Keratinocyte (primary cell): ENCODE results near the gene DPF3. TPM values are rescaled to one million over a fixed set of nuclear protein-coding genes. Genes with fewer than 3 reads are reported as not detected.

ENCODE experiments used
- DNase-seq: peaks from one replicate; pipeline ENCODE4 v3.0.0-alpha.2; 2011; ENCODE audit warnings: low read depth, missing footprints, low spot score
- FAIRE-seq: peaks from 2 replicates; lab custom pipeline; 2011; peaks lifted over from hg19 to GRCh38; lab: Jason Lieb, UNC
- H2AFZ ChIP-seq: 2 replicates; pipeline ENCODE4 v1.6.0; 2012; ENCODE audit warnings: low read length, control low read depth, inconsistent platforms; ENCODE audit not compliant: control insufficient read depth
- H3K27ac ChIP-seq: 2 replicates; pipeline ENCODE4 v1.5.1; 2011; ENCODE audit warnings: low read length; ENCODE audit not compliant: control insufficient read depth, insufficient read depth
- H3K27me3 ChIP-seq: 3 replicates; pipeline ENCODE4 v1.6.0; 2011; ENCODE audit warnings: low read length; ENCODE audit not compliant: control insufficient read depth, insufficient read depth; ENCODE audit errors: extremely low read depth
- H3K36me3 ChIP-seq, 2 experiments: 2 replicates in 1 of 2; 3 replicates in 1 of 2; pipeline ENCODE4 v1.5.1; 2011; ENCODE audit warnings: low read length in 2 of 2, mild to moderate bottlenecking in 1 of 2; ENCODE audit not compliant: control insufficient read depth in 2 of 2, insufficient read depth in 2 of 2; ENCODE audit errors: extremely low read depth in 1 of 2
- H3K4me1 ChIP-seq: 3 replicates; pipeline ENCODE4 v1.5.1; 2011; ENCODE audit warnings: low read length; ENCODE audit not compliant: control insufficient read depth, insufficient read depth; ENCODE audit errors: extremely low read depth
- H3K4me2 ChIP-seq: 3 replicates; pipeline ENCODE4 v1.6.0; 2011; ENCODE audit warnings: low read depth, low read length; ENCODE audit not compliant: control insufficient read depth, insufficient read depth; ENCODE audit errors: extremely low read depth
- H3K4me3 ChIP-seq, 3 experiments: fragments of 200-600 bp in 1 of 3; sonication (generic) in 1 of 3; 2 replicates in 2 of 3; 3 replicates in 1 of 3; pipeline ENCODE4 v1.5.1; 2011 to 2016; ENCODE audit warnings: low read length in 3 of 3, mild to moderate bottlenecking in 3 of 3, control low read depth in 2 of 3, inconsistent platforms in 1 of 3, low read depth in 1 of 3, mixed read lengths in 1 of 3, mixed run types in 1 of 3, moderate library complexity in 1 of 3; ENCODE audit not compliant: control insufficient read depth in 2 of 3, insufficient read depth in 2 of 3; ENCODE audit errors: extremely low read depth in 1 of 3
- H3K79me2 ChIP-seq: 2 replicates; pipeline ENCODE4 v1.6.0; 2012; ENCODE audit warnings: low read length; ENCODE audit not compliant: control insufficient read depth, insufficient read depth
- H3K9ac ChIP-seq: 3 replicates; pipeline ENCODE4 v1.6.0; 2011; ENCODE audit warnings: low read length; ENCODE audit not compliant: control insufficient read depth, insufficient read depth; ENCODE audit errors: extremely low read depth
- H3K9me1 ChIP-seq: 3 replicates; pipeline ENCODE4 v1.6.0; 2011; ENCODE audit warnings: low read length; ENCODE audit not compliant: control insufficient read depth, insufficient read depth; ENCODE audit errors: extremely low read depth
- H3K9me3 ChIP-seq: 2 replicates; pipeline ENCODE4 v1.5.1; 2012; ENCODE audit warnings: low read depth, low read length; ENCODE audit not compliant: control insufficient read depth
- H4K20me1 ChIP-seq: 3 replicates; pipeline ENCODE4 v1.6.0; 2011; ENCODE audit warnings: low read length; ENCODE audit not compliant: control insufficient read depth, insufficient read depth; ENCODE audit errors: extremely low read depth
- EZH2 ChIP-seq: IDR thresholded peaks from one replicate; pipeline ENCODE4 v1.6.1; 2012; ENCODE audit warnings: inconsistent platforms, mild to moderate bottlenecking, low read length, moderate library complexity
- dilution Hi-C: fragments of 300-500 bp; cut with MboI; formaldehyde crosslinking; loops from one replicate; pipeline ENCODE4 v1.7.0; 2020; ENCODE audit warnings: low sequenced_read_pairs; ENCODE audit not compliant: extremely low pct_ligation_motif_present
- polyA plus RNA-seq, 5 experiments: library from polyadenylated mRNA; depleted of rRNA in 3 of 5; stranded (reverse) in 3 of 5; stranded (forward) in 1 of 5; unstranded in 1 of 5; fragments of >200 nt; gene quantifications; 1 replicate in 1 of 5; 2 replicates in 3 of 5; 3 replicates in 1 of 5; pipeline versions ENCODE4 v1.2.1 to v1.2.3, GENCODE V29; 2011 to 2012; ENCODE audit warnings: missing spikeins in 2 of 5, low read depth in 1 of 5, low replicate concordance in 1 of 5
- TF ChIP-seq, protein P1 (sequence below), 3 experiments: IDR thresholded peaks in 1 of 3; conservative IDR thresholded peaks in 1 of 3; optimal IDR thresholded peaks in 1 of 3; 2 replicates in 2 of 3; 3 replicates in 1 of 3; pipeline versions ENCODE3 to v1.5.1; 2011; ENCODE audit warnings: low read length in 3 of 3, mild to moderate bottlenecking in 3 of 3, moderate library complexity in 2 of 3, control low read depth in 1 of 3, inconsistent platforms in 1 of 3; ENCODE audit not compliant: insufficient read depth in 2 of 3; ENCODE audit errors: extremely low read depth in 1 of 3

Gene DPF3
- polyA plus RNA-seq, 1 donor (not counting 4 experiments of a cell fraction or from before 2014, with no cell fraction given) = 1.1 TPM

DNA sequence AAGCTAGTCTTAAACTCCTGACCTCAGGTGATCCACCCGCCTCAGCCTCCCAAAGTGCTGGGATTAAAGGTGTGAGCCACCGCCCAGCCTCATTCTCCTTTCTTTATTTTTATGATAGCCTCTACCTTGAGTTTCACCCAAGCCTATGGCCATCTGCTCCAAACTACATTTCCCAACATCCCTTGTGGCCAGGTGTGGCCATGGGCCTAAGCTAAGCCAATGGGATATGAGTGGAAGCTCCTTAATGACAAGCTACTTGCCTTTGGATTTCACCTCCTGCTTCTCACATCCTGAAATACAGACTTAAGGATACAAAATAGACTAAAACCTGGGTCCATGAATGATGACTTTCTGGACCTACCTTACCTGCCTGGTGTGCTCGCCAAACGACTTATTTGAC is 46.2 kb downstream of the DPF3 start:
- H2AFZ ChIP-seq = no peak overlapping the region
- H3K9ac ChIP-seq = no peak overlapping the region
- H3K9me3 ChIP-seq = no peaks in the 10 kb centered on the region
- H3K4me2 ChIP-seq = no peak overlapping the region
- no peaks in the 10 kb centered on the region for H3K9me1 ChIP-seq
- no peak overlapping the region for H3K4me3 ChIP-seq
- H3K79me2 ChIP-seq = no peaks in the 10 kb centered on the region
- H3K4me1 ChIP-seq = no peaks in the 10 kb centered on the region
- H3K27me3 ChIP-seq = peaks cover 7% of the 10 kb centered on the region
- no peak for FAIRE-seq
- dilution Hi-C loops = no loop called here
- TF ChIP-seq EZH2 = no peak
- TF ChIP-seq, protein P1, sequence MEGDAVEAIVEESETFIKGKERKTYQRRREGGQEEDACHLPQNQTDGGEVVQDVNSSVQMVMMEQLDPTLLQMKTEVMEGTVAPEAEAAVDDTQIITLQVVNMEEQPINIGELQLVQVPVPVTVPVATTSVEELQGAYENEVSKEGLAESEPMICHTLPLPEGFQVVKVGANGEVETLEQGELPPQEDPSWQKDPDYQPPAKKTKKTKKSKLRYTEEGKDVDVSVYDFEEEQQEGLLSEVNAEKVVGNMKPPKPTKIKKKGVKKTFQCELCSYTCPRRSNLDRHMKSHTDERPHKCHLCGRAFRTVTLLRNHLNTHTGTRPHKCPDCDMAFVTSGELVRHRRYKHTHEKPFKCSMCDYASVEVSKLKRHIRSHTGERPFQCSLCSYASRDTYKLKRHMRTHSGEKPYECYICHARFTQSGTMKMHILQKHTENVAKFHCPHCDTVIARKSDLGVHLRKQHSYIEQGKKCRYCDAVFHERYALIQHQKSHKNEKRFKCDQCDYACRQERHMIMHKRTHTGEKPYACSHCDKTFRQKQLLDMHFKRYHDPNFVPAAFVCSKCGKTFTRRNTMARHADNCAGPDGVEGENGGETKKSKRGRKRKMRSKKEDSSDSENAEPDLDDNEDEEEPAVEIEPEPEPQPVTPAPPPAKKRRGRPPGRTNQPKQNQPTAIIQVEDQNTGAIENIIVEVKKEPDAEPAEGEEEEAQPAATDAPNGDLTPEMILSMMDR (optimal IDR thresholded peaks at IDR 0.05 in 1 of 3, IDR thresholded peaks at IDR 0.05 in 1 of 3, conservative IDR thresholded peaks at IDR 0.05 in 1 of 3; ENCODE audit: extremely low read depth in 1 of 3, insufficient read depth in 2 of 3, low read length in 3 of 3) = no peak
- no peaks in the 10 kb centered on the region for H4K20me1 ChIP-seq
- no peak for DNase-seq
- no peaks in the 10 kb centered on the region for H3K36me3 ChIP-seq
- H3K27ac ChIP-seq = no peak overlapping the region

DNA sequence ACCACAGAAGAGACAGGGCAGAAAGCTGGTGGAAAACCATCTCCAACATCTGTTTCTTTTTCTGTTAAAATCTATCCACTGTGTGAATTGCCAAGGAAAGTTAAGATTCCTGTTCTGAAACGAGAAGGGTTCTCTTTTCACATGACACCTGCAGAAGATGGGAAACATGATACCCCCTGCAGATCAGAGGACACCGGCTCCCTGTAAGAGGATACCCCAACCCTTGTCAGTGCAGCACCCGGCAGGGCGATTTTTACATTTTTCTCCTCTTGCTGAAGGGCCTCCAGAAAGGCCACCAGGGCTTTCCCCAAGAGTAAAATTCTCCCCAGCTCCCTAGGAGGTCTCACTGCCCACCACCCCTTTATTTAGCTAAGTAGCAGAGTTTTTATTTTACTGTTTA is 48.2 kb downstream of the DPF3 start:
- H3K9ac ChIP-seq = no peak overlapping the region
- TF ChIP-seq EZH2 = no peak
- TF ChIP-seq, protein P1 (optimal IDR thresholded peaks at IDR 0.05 in 1 of 3, IDR thresholded peaks at IDR 0.05 in 1 of 3, conservative IDR thresholded peaks at IDR 0.05 in 1 of 3; ENCODE audit: extremely low read depth in 1 of 3, insufficient read depth in 2 of 3, low read length in 3 of 3) = no peak
- no peaks in the 10 kb centered on the region for H3K9me1 ChIP-seq
- peaks cover 7% of the 10 kb centered on the region for H3K27me3 ChIP-seq
- dilution Hi-C loops = no loop called here
- no peaks in the 10 kb centered on the region for H4K20me1 ChIP-seq
- H3K27ac ChIP-seq = no peak overlapping the region
- no peaks in the 10 kb centered on the region for H3K36me3 ChIP-seq
- H3K4me2 ChIP-seq = no peak overlapping the region
- H3K9me3 ChIP-seq = no peaks in the 10 kb centered on the region
- H3K4me1 ChIP-seq = no peaks in the 10 kb centered on the region
- H2AFZ ChIP-seq = no peak overlapping the region
- H3K79me2 ChIP-seq = no peaks in the 10 kb centered on the region
- DNase-seq = no peak
- H3K4me3 ChIP-seq = no peak overlapping the region
- FAIRE-seq = no peak
